ENCODE results near the gene ZNF689. TPM values are rescaled to one million over a fixed set of nuclear protein-coding genes. Genes with fewer than 3 reads are reported as not detected.

ZNF689 gene
- 21.1 and 21.9 TPM in 2 replicates for total RNA-seq (2021)
- long read RNA-seq, transcript ZNF689-201 (3 exons, 3,547 nt): major isoform, 77 of 109 reads
- long read RNA-seq, transcript ZNF689-202 (3 exons, 1,207 nt): minor isoform, 15 of 109 reads
- long read RNA-seq, partial matches to known transcripts: 5 of 109 reads
- long read RNA-seq, other reads (novel, unspliced or antisense): 11 of 109 reads

DNA sequence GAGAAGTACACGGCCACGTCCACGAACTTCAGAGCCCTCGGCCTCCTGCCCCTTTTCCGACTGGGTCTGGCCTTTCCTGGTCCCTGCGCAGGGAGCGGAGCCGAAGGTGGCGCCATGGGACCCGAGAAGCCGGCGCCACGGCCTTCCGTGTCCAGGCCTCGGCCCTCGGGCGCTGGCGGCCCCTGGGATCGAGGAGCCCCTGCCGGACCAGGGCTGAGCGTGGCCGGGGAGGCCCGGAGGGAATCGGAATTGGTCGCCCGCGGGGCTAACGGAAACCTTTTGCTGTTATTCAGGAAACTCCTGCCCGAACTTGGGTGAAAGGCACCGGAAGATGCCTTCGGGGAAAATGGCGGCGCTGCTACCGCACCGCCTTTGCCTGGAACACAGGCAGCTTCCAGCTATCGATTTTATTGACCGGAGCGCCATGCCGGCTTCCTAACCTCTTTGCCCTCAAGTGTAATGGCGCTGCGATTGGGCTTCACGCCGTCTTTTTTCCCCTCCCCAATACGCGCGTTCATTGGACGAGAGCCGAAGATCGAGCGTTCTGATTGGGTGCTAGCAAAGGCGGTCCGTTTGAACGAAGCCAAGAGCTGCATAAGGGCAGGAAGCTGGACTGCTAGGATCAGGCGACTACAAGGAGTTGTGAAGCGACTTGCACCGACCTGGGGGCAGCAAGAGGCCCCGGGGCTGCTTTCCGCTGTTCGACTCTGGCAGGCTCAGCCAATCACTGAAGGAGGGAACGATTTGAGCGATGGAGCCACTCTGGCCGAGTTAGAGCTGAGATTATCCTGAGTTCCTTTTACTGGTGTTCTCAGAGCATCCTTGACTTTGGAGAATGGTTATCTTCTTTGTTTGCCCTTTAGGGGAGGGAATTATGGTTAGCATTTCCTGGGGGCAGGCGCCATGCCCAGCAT is at the start of gene ZNF689:
ZNF689 (minus strand) TSS at position 464 of the 914 bp plus-strand sequence; CDS start at position 116, 348 bp downstream.
- H3K18ac ChIP-seq (ENCODE audit: insufficient read length, low read depth, low read length): peak within 1 kb of the TSS; percentile 83
- H3K4me2 ChIP-seq (ENCODE audit: insufficient read depth, insufficient read length, low read length): peak within 1 kb of the TSS; percentile 72
- no peaks in the 10 kb centered on the region for H4K20me1 ChIP-seq (ENCODE audit: control insufficient read depth, insufficient read depth, insufficient read length)
- no peaks in the 10 kb centered on the region for H3K9me3 Mint-ChIP-seq
- peak within 1 kb of the TSS; percentile 5 for H4K5ac ChIP-seq (ENCODE audit: insufficient read length, low read depth, low read length)
- peak; percentile 98 for DNase-seq
- H2AFZ ChIP-seq (ENCODE audit: low read length): peak within 1 kb of the TSS; percentile 60
- no peak within 1 kb of the TSS for H2AK5ac ChIP-seq (ENCODE audit: insufficient read length, low read length)
- no peak within 1 kb of the TSS for H2BK120ac ChIP-seq (ENCODE audit: low read depth, low read length, poor library complexity, severe bottlenecking)
- TF ChIP-seq, protein P1, sequence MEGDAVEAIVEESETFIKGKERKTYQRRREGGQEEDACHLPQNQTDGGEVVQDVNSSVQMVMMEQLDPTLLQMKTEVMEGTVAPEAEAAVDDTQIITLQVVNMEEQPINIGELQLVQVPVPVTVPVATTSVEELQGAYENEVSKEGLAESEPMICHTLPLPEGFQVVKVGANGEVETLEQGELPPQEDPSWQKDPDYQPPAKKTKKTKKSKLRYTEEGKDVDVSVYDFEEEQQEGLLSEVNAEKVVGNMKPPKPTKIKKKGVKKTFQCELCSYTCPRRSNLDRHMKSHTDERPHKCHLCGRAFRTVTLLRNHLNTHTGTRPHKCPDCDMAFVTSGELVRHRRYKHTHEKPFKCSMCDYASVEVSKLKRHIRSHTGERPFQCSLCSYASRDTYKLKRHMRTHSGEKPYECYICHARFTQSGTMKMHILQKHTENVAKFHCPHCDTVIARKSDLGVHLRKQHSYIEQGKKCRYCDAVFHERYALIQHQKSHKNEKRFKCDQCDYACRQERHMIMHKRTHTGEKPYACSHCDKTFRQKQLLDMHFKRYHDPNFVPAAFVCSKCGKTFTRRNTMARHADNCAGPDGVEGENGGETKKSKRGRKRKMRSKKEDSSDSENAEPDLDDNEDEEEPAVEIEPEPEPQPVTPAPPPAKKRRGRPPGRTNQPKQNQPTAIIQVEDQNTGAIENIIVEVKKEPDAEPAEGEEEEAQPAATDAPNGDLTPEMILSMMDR (conservative IDR thresholded peaks at IDR 0.05): no peak
- no peak within 1 kb of the TSS for H2BK20ac ChIP-seq (ENCODE audit: low read depth, low read length, poor library complexity, severe bottlenecking)
- 0 out of 2 replicates have a peak within 1 kb of the TSS, but pooled peaks have one; percentile 20 for H3K4ac ChIP-seq (ENCODE audit: low read depth, low read length)
- H2BK15ac ChIP-seq (ENCODE audit: low read depth, low read length): no peak within 1 kb of the TSS
- H3K36me3 Mint-ChIP-seq (ENCODE audit: insufficient read depth in 1 of 3, low read depth in 3 of 3): peaks cover 8 to 27% (median 25%) of the 10 kb centered on the region in 3 experiments; a peak in 6 of 7 replicates
- H3K27ac Mint-ChIP-seq: peak within 1 kb of the TSS; percentile 95 to 99 (median 97)
- H3K14ac ChIP-seq (ENCODE audit: insufficient read depth, low read length): peak within 1 kb of the TSS; percentile 91
- H3K27ac ChIP-seq (ENCODE audit: insufficient read length, low read depth, low read length): peak within 1 kb of the TSS; percentile 11
- peaks cover 3 to 11% of the 10 kb centered on the region in 2 experiments for H3K4me1 Mint-ChIP-seq
- H3K4me3 Mint-ChIP-seq: peak within 1 kb of the TSS; percentile 85 to 91
- no peaks in the 10 kb centered on the region for H3K9me3 ChIP-seq (ENCODE audit: control insufficient read depth, low read depth, low read length)
- H4K8ac ChIP-seq (replicated peaks; ENCODE audit: insufficient read length, low read depth, low read length): no peak within 1 kb of the TSS
- H3K23ac ChIP-seq (ENCODE audit: insufficient read length, low read depth, low read length): no peak within 1 kb of the TSS
- H2BK12ac ChIP-seq (ENCODE audit: insufficient read length, low read depth, low read length): no peak within 1 kb of the TSS
- H3K27me3 ChIP-seq (ENCODE audit: insufficient read depth, low read length): no peaks in the 10 kb centered on the region
- H3K4me1 ChIP-seq (ENCODE audit: insufficient read depth, low read length): no peaks in the 10 kb centered on the region
- H3K79me2 ChIP-seq (ENCODE audit: insufficient read depth, low read length): peaks cover 2% of the 10 kb centered on the region; the same call in 1 of the 2 replicates
- H3K56ac ChIP-seq (ENCODE audit: insufficient read length, low read depth, low read length): no peak within 1 kb of the TSS
- peak within 1 kb of the TSS; percentile 70 for H4K91ac ChIP-seq (ENCODE audit: insufficient read length, low read depth, low read length)
- no peak within 1 kb of the TSS for H3T11ph ChIP-seq (ENCODE audit: low read length)
- peak within 1 kb of the TSS; percentile 92 for H3K9ac ChIP-seq (ENCODE audit: extremely low read depth, insufficient read length, low read length)
- H3K23me2 ChIP-seq (ENCODE audit: insufficient read length, low read depth, low read length, poor library complexity, severe bottlenecking): peaks cover 5% of the 10 kb centered on the region
- H3K79me1 ChIP-seq (ENCODE audit: insufficient read depth, low read depth, low read length, poor library complexity, severe bottlenecking): no peaks in the 10 kb centered on the region
- no peak within 1 kb of the TSS for H2BK5ac ChIP-seq (ENCODE audit: insufficient read length, low read length)
- no peaks in the 10 kb centered on the region; the same call in 1 of the 2 replicates for H3K27me3 Mint-ChIP-seq (ENCODE audit: low read depth)
- WGBS (ENCODE audit: extremely low coverage, insufficient read length, low lambda C conversion rate): no CpG with 5 or more reads among the region's 63 CpGs

Data from H9 (cell line).